ENCODE data around the gene DDX10. TPM values are rescaled to one million over a fixed set of nuclear protein-coding genes. Genes with fewer than 3 reads are reported as not detected.

Gene DDX10
- polyA plus RNA-seq, 1 donor from 2014 or later = 15.9 TPM

DNA sequence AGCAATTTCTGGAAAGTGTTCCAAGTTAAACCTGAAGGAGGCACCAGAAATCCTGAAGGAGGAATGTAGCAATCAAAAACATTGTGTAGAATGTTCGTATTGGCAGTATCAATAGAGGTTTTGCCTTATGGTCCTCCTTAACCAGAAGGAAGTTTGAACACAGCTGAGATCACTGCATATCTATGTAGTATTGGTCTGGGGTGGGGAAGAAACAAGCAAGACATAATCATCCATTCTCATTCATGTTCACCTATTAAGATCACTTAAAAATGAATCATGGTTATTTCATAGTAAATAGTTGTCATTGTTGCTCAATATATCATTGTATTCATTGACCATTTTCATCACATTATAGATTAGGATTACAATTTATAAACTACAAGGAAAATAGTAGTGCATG lies 160.5 kb downstream of the DDX10 start:
- Histone ChIP-seq H3K36me3 (ENCODE audit: insufficient read depth, low read length) (no peaks in the 10 kb centered on the region), H3K9me2 (ENCODE audit: insufficient read depth, low read length) (no peaks in the 10 kb centered on the region), H3K79me2 (replicated peaks; ENCODE audit: insufficient read depth, low read length) (no peaks in the 10 kb centered on the region), H3K9me3 (ENCODE audit: low read length) (no peaks in the 10 kb centered on the region), H3K4me3 (ENCODE audit: low read length) (no peak overlapping the region), H3K27me3 (ENCODE audit: insufficient read depth, low read depth, low read length) (no peaks in the 10 kb centered on the region), H4K20me1 (ENCODE audit: insufficient read depth) (no peaks in the 10 kb centered on the region), H3K9ac (ENCODE audit: low read length) (no peak overlapping the region), H3K4me2 (ENCODE audit: low read length) (no peak overlapping the region), H3F3A (ENCODE audit: insufficient read depth, low read length, poor library complexity, severe bottlenecking) (no peaks in the 10 kb centered on the region), H3K27ac (ENCODE audit: low read length) (no peak overlapping the region), H2AFZ (ENCODE audit: low read depth, low read length) (no peak overlapping the region)
- no peak for TF ChIP-seq RAD21 (conservative IDR thresholded peaks at IDR 0.05)
- no peak for TF ChIP-seq EZH2 (IDR thresholded peaks at IDR 0.05; ENCODE audit: borderline replicate concordance, insufficient read depth, low read length, poor library complexity, severe bottlenecking)
- TF ChIP-seq, protein P1, sequence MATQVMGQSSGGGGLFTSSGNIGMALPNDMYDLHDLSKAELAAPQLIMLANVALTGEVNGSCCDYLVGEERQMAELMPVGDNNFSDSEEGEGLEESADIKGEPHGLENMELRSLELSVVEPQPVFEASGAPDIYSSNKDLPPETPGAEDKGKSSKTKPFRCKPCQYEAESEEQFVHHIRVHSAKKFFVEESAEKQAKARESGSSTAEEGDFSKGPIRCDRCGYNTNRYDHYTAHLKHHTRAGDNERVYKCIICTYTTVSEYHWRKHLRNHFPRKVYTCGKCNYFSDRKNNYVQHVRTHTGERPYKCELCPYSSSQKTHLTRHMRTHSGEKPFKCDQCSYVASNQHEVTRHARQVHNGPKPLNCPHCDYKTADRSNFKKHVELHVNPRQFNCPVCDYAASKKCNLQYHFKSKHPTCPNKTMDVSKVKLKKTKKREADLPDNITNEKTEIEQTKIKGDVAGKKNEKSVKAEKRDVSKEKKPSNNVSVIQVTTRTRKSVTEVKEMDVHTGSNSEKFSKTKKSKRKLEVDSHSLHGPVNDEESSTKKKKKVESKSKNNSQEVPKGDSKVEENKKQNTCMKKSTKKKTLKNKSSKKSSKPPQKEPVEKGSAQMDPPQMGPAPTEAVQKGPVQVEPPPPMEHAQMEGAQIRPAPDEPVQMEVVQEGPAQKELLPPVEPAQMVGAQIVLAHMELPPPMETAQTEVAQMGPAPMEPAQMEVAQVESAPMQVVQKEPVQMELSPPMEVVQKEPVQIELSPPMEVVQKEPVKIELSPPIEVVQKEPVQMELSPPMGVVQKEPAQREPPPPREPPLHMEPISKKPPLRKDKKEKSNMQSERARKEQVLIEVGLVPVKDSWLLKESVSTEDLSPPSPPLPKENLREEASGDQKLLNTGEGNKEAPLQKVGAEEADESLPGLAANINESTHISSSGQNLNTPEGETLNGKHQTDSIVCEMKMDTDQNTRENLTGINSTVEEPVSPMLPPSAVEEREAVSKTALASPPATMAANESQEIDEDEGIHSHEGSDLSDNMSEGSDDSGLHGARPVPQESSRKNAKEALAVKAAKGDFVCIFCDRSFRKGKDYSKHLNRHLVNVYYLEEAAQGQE (IDR thresholded peaks at IDR 0.05; ENCODE audit: borderline replicate concordance) = no peak
- TF ChIP-seq, protein P2, sequence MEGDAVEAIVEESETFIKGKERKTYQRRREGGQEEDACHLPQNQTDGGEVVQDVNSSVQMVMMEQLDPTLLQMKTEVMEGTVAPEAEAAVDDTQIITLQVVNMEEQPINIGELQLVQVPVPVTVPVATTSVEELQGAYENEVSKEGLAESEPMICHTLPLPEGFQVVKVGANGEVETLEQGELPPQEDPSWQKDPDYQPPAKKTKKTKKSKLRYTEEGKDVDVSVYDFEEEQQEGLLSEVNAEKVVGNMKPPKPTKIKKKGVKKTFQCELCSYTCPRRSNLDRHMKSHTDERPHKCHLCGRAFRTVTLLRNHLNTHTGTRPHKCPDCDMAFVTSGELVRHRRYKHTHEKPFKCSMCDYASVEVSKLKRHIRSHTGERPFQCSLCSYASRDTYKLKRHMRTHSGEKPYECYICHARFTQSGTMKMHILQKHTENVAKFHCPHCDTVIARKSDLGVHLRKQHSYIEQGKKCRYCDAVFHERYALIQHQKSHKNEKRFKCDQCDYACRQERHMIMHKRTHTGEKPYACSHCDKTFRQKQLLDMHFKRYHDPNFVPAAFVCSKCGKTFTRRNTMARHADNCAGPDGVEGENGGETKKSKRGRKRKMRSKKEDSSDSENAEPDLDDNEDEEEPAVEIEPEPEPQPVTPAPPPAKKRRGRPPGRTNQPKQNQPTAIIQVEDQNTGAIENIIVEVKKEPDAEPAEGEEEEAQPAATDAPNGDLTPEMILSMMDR (IDR thresholded peaks at IDR 0.05; ENCODE audit: poor library complexity, severe bottlenecking) = no peak
- no peak for TF ChIP-seq SMC3 (conservative IDR thresholded peaks at IDR 0.05; ENCODE audit: poor library complexity)
- TF ChIP-seq TAF1 (IDR thresholded peaks at IDR 0.05; ENCODE audit: low read depth) = no peak
- TF ChIP-seq POLR2AphosphoS5 (IDR thresholded peaks at IDR 0.05) = no peak
- TF ChIP-seq EP300 (conservative IDR thresholded peaks at IDR 0.05; ENCODE audit: poor library complexity, severe bottlenecking) = no peak
- TF ChIP-seq MXI1 (conservative IDR thresholded peaks at IDR 0.05; ENCODE audit: poor library complexity, severe bottlenecking) = no peak

DNA sequence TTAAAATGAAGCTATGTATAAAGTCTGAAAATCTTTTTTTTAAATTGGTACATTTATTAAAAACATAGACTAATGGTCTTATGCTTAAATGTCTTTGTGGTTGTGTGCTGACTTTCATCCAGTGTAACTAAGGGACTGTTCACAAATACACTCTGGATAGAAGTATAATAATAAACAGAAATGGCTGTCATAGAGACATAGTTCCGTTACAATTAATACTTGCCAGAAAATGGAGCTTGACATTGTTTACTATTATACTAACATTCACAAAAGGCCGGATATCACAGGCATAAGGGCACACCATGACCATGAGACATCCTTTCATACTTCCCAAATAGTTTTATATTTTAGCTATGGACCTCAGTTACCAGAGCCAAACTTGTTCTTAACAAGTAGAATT lies 161.3 kb downstream of the DDX10 start:
- Histone ChIP-seq H3K79me2 (replicated peaks; ENCODE audit: insufficient read depth, low read length) (no peaks in the 10 kb centered on the region), H3K27ac (ENCODE audit: low read length) (no peak overlapping the region), H3K36me3 (ENCODE audit: insufficient read depth, low read length) (no peaks in the 10 kb centered on the region), H2AFZ (ENCODE audit: low read depth, low read length) (no peak overlapping the region), H3K27me3 (ENCODE audit: insufficient read depth, low read depth, low read length) (no peaks in the 10 kb centered on the region), H3K4me3 (ENCODE audit: low read length) (no peak overlapping the region), H3K9me3 (ENCODE audit: low read length) (no peaks in the 10 kb centered on the region), H4K20me1 (ENCODE audit: insufficient read depth) (no peaks in the 10 kb centered on the region), H3K9me2 (ENCODE audit: insufficient read depth, low read length) (no peaks in the 10 kb centered on the region), H3K4me2 (ENCODE audit: low read length) (no peak overlapping the region), H3F3A (ENCODE audit: insufficient read depth, low read length, poor library complexity, severe bottlenecking) (no peaks in the 10 kb centered on the region), H3K9ac (ENCODE audit: low read length) (no peak overlapping the region)
- TF ChIP-seq EZH2 (IDR thresholded peaks at IDR 0.05; ENCODE audit: borderline replicate concordance, insufficient read depth, low read length, poor library complexity, severe bottlenecking) = no peak
- TF ChIP-seq MXI1 (conservative IDR thresholded peaks at IDR 0.05; ENCODE audit: poor library complexity, severe bottlenecking) = no peak
- TF ChIP-seq, protein P1 (IDR thresholded peaks at IDR 0.05; ENCODE audit: borderline replicate concordance) = no peak
- TF ChIP-seq, protein P2 (IDR thresholded peaks at IDR 0.05; ENCODE audit: poor library complexity, severe bottlenecking) = no peak
- TF ChIP-seq RAD21 (conservative IDR thresholded peaks at IDR 0.05) = no peak
- TF ChIP-seq POLR2AphosphoS5 (IDR thresholded peaks at IDR 0.05) = no peak
- TF ChIP-seq EP300 (conservative IDR thresholded peaks at IDR 0.05; ENCODE audit: poor library complexity, severe bottlenecking) = no peak
- no peak for TF ChIP-seq TAF1 (IDR thresholded peaks at IDR 0.05; ENCODE audit: low read depth)
- TF ChIP-seq SMC3 (conservative IDR thresholded peaks at IDR 0.05; ENCODE audit: poor library complexity) = no peak
